ENCODE data around the gene DHX40.
"Not testable (repeated sequence)": the region's sequence is repeated elsewhere in the genome, so short reads cannot be mapped to it uniquely, and the experiment has no call there.

DHX40 gene

DNA sequence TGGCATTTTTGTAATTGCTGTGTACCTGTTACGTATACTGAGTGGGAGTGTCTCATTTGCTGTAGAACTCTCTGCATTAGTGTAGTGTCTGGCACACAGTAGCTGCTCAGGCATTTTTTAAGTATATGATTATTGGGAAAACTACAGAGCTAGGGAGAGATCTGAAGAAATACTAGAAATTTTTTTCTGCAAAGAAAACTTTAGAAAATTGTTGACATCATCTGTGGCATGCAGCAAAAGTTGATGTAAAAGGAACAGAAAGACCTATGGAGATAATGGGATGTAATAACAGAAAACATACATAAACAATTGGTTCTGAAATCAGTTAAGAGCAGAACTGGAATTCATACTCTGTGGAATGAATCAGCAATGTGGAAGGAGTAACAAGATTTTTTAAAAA lies 65.9 kb downstream of the DHX40 start:
- DNase-seq (ENCODE audit: low read depth in 2 of 2) = no peak

GRCh38 chr17:59632398-59632797 lies 67.0 kb downstream of the DHX40 start:
- DNase-seq (ENCODE audit: low read depth in 2 of 2) = no peak

GRCh38 chr17:59633658-59634359 lies 68.4 kb downstream of the DHX40 start:
- DNase-seq (ENCODE audit: low read depth in 2 of 2) = no peak

GRCh38 chr17:59634632-59635541 lies 69.5 kb downstream of the DHX40 start:
- no peak for DNase-seq (ENCODE audit: low read depth in 2 of 2)

DNA sequence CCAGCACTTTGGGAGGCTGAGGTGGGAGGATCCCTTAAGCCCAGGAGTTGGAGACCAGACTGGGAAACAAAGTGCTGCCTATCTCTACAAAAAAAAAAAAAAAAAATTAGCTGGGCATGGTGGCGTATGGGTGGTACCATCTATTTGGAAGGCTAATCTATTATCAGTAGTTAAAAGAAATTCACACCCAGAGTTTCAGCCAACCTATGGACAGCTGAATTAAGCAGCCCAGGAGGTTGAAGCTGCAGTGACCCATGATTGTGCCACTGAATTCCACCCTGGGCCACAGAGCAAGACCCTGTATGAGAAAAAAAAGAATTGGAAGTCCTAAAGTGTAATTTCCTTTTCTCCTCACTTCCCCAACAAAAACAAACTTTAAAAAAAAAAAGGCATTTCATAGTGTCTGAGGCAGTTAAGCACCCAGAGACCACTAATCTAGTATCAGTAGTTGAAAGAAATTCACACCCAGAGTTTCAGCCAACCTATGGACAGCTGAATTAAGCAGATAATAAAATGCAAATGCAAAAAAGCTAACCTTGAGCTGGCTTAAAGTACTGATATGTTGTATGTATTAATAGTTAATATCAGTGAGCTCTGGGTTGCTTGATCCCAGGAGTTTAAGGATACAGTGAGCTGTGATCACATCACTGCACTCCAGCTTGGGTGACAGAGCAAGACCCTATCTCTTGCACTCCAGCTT lies 72.4 kb downstream of the DHX40 start:
- DNase-seq (ENCODE audit: low read depth in 2 of 2) = no peak

- DNase-seq (ENCODE audit: low read depth in 2 of 2) = no peak
Measured at GRCh38 chr17:59638553-59638952, 73.1 kb downstream of the DHX40 start.

DNA sequence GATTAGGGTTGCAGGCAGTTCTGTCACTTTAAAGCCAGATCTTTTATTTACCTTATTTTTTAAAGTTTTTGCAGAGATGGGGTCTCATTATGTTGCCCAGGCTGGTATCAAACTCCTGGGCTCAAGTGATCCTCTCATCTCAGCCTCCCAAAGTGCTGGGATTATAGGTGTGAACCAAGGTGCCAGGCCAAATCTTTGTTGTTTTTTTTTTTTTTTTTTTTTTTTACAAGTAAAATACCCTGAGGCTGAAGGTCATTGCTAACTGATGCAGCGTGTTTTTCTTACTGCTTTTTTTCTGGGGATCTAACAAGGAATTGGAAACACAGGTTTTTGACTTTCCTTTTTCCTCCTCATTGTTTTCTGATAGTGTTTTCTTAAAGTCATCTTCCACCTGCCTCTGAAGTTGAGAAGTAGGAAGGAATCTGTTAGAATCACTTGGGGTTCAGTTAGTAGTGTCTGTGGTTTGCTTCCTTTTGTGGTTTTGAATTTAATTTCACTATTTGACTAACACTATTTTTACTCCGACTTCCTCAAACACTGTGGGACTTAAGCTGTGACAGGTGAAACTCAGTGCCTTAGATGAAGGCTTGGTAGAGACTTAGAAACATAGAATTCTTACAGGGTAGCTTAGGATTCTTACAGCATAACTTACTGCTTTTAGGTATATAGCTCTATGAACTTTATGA lies 76.5 kb downstream of the DHX40 start:
- DNase-seq (ENCODE audit: low read depth in 2 of 2) = no peak

DNA sequence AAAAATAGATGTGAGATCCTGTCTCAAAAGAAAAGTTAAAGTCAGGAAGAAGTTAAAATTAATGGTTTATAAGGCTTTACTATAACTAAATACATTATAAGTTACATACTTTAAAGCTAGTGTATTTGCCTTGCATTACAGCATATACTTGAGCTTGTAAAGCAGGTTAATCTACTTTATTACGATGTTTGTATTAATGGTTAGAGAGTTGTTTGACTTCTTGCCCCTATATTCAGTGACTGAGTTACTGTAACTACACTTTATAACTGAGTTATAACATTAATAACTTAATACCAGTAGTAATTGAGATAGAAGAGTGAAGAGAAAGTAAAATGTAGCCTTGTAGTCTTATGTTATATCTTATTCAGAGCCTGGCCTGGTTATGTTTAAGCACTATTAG lies 77.2 kb downstream of the DHX40 start:
- DNase-seq (ENCODE audit: low read depth in 2 of 2) = no peak

- no peak for DNase-seq (ENCODE audit: low read depth in 2 of 2)
Measured at GRCh38 chr17:59643159-59644140, 78.0 kb downstream of the DHX40 start.

GRCh38 chr17:59647288-59647687 lies 81.9 kb downstream of the DHX40 start:
- DNase-seq (ENCODE audit: low read depth in 2 of 2) = no peak

DNA sequence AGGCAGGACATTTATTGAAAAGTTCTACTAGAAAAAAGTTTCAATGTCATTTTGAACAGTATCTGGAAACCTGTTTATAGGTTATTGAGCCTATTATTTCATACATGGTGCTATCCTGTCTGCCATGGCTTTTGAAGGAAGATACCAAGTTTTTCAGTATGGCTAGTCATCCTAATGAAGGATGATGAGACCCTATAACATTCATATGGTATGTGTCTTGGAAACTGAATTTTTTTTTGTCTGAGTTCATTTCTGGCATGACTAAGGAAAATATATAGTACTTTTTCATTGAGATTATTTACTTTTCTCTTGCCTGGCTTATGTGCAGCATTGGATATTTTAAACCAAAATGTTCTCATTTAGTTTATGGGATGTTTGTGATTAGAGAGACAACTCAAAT lies 84.5 kb downstream of the DHX40 start:
- no peak for DNase-seq (ENCODE audit: low read depth in 2 of 2)

DNA sequence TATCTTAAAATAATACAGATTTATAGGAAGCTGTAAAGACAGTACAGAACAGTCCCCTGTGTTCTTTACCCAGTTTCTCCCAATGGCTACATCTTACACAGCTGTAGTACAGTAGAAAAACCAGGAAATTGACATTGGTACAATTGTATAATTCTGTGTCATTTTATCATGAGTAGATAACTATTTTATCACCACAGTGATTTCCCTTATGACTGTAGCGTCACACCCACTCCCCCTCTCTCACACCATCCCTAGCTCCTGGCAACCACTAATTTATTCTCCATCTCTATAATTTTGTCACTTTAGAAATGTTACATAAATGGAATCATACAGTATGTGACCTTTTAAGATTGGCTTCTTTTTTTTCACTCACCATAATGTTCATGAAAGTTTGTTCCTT lies 85.2 kb downstream of the DHX40 start:
- no peak for DNase-seq (ENCODE audit: low read depth in 2 of 2)

GRCh38 chr17:59651346-59651745 lies 85.9 kb downstream of the DHX40 start:
- no peak for DNase-seq (ENCODE audit: low read depth in 2 of 2)

DNA sequence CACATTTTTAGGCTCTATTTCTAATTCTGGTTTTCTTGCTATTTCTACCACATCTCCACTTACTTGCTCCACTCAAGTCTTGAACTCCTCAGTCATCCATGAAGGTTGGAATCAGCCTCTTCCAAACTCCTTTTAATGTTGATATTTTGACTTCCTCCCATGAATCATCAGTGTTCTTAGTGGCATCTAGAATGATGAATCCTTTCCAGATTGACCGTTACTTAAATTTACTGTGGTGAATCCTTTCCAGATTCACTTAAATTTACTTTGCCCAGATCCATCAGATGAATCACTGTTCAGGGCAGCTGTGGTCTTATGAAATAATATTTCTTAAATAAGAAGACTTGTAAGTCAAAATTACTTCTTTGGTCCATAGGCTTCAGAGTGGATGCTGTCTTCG lies 86.7 kb downstream of the DHX40 start:
- DNase-seq (ENCODE audit: low read depth in 2 of 2) = no peak

- not testable (repeated sequence) for DNase-seq (ENCODE audit: low read depth in 2 of 2)
Measured at GRCh38 chr17:59656624-59657023, 91.2 kb downstream of the DHX40 start.
